Fibroblast of lung (primary cell): ENCODE results near the gene TBX3.

Experiments used
- EZH2 ChIP-seq: IDR thresholded peaks from 2 replicates; pipeline ENCODE4 v1.5.1; 2012; ENCODE audit warnings: low read length, control low read depth, mild to moderate bottlenecking; ENCODE audit errors: missing control alignments
- TF ChIP-seq, protein P1 (sequence below), 2 donors: IDR thresholded peaks in 1 of 2; conservative IDR thresholded peaks in 1 of 2; 1 replicate in 1 of 2; 2 replicates in 1 of 2; pipeline ENCODE4 v1.5.1; 2011 to 2012; ENCODE audit warnings: low read length in 2 of 2, control low read depth in 1 of 2, inconsistent platforms in 1 of 2, low read depth in 1 of 2, mild to moderate bottlenecking in 1 of 2

GRCh38 chr12:114625294-114625851 lies 58.6 kb downstream of the TBX3 start:
- no peak for TF ChIP-seq EZH2
- TF ChIP-seq, protein P1, sequence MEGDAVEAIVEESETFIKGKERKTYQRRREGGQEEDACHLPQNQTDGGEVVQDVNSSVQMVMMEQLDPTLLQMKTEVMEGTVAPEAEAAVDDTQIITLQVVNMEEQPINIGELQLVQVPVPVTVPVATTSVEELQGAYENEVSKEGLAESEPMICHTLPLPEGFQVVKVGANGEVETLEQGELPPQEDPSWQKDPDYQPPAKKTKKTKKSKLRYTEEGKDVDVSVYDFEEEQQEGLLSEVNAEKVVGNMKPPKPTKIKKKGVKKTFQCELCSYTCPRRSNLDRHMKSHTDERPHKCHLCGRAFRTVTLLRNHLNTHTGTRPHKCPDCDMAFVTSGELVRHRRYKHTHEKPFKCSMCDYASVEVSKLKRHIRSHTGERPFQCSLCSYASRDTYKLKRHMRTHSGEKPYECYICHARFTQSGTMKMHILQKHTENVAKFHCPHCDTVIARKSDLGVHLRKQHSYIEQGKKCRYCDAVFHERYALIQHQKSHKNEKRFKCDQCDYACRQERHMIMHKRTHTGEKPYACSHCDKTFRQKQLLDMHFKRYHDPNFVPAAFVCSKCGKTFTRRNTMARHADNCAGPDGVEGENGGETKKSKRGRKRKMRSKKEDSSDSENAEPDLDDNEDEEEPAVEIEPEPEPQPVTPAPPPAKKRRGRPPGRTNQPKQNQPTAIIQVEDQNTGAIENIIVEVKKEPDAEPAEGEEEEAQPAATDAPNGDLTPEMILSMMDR (conservative IDR thresholded peaks at IDR 0.05 in 1 of 2, IDR thresholded peaks at IDR 0.05 in 1 of 2; ENCODE audit: low read depth in 1 of 2, low read length in 2 of 2): peak; percentile 84 to 88
